KMS-11 (cell line): Measurements from ENCODE around the gene GNB1L.

Source experiments
- H2AFZ ChIP-seq: fragments of 200-600 bp; sonication (generic); 2 replicates; pipeline ENCODE4 v1.6.1; 2016; ENCODE audit warnings: antibody characterized with exemption, mixed run types, low read depth
- H3K27ac ChIP-seq: fragments of 200-600 bp; sonication (generic); 2 replicates; pipeline ENCODE4 v1.6.1; 2016; ENCODE audit warnings: mild to moderate bottlenecking, mixed run types
- H3K27me3 ChIP-seq: fragments of 200-600 bp; sonication (generic); 2 replicates; pipeline ENCODE4 v1.6.1; 2017; ENCODE audit warnings: mild to moderate bottlenecking, low read depth, mixed run types, moderate library complexity; ENCODE audit not compliant: insufficient read depth
- H3K36me3 ChIP-seq: fragments of 200-600 bp; sonication (generic); 2 replicates; pipeline ENCODE4 v1.6.1; 2017; ENCODE audit warnings: mild to moderate bottlenecking, mixed run types; ENCODE audit not compliant: insufficient read depth
- H3K4me1 ChIP-seq: fragments of 200-600 bp; sonication (generic); 2 replicates; pipeline ENCODE4 v1.6.1; 2016; ENCODE audit warnings: mild to moderate bottlenecking, low read depth, mixed run types; ENCODE audit not compliant: poor library complexity, severe bottlenecking
- H3K4me2 ChIP-seq: fragments of 200-600 bp; sonication (generic); 2 replicates; pipeline ENCODE4 v1.7.0; 2016; ENCODE audit warnings: mild to moderate bottlenecking, mixed run types
- H3K4me3 ChIP-seq: fragments of 200-600 bp; sonication (generic); IDR thresholded peaks from 2 replicates; pipeline ENCODE4 v1.6.1; 2017; ENCODE audit warnings: low read depth, low read length, mixed read lengths; ENCODE audit not compliant: insufficient read depth
- H3K79me2 ChIP-seq: fragments of 200-600 bp; sonication (generic); 2 replicates; pipeline ENCODE4 v1.6.1; 2016; ENCODE audit warnings: low read depth, mixed run types; ENCODE audit not compliant: insufficient read depth
- H3K9ac ChIP-seq: fragments of 200-600 bp; sonication (generic); 2 replicates; pipeline ENCODE4 v1.6.1; 2016; ENCODE audit warnings: mild to moderate bottlenecking, mixed run types
- H4K20me1 ChIP-seq: fragments of 200-600 bp; sonication (generic); 2 replicates; pipeline ENCODE4 v1.6.1; 2016; ENCODE audit warnings: mild to moderate bottlenecking, mixed run types; ENCODE audit not compliant: insufficient read depth
- TF ChIP-seq, protein P1 (sequence below): fragments of 200-600 bp; sonication (generic); conservative IDR thresholded peaks from 2 replicates; pipeline ENCODE4 v1.6.1; 2017; ENCODE audit warnings: low read depth, mild to moderate bottlenecking, antibody characterized with exemption, low read length, moderate library complexity, mixed read lengths

The GNB1L gene

GRCh38 chr22:19733755-19734154 lies 120.9 kb downstream of the GNB1L start:
- no peaks in the 10 kb centered on the region for H3K36me3 ChIP-seq
- no peaks in the 10 kb centered on the region for H4K20me1 ChIP-seq
- no peak overlapping the region for H2AFZ ChIP-seq
- H3K4me3 ChIP-seq: no peak overlapping the region
- no peak overlapping the region for H3K9ac ChIP-seq
- TF ChIP-seq, protein P1, sequence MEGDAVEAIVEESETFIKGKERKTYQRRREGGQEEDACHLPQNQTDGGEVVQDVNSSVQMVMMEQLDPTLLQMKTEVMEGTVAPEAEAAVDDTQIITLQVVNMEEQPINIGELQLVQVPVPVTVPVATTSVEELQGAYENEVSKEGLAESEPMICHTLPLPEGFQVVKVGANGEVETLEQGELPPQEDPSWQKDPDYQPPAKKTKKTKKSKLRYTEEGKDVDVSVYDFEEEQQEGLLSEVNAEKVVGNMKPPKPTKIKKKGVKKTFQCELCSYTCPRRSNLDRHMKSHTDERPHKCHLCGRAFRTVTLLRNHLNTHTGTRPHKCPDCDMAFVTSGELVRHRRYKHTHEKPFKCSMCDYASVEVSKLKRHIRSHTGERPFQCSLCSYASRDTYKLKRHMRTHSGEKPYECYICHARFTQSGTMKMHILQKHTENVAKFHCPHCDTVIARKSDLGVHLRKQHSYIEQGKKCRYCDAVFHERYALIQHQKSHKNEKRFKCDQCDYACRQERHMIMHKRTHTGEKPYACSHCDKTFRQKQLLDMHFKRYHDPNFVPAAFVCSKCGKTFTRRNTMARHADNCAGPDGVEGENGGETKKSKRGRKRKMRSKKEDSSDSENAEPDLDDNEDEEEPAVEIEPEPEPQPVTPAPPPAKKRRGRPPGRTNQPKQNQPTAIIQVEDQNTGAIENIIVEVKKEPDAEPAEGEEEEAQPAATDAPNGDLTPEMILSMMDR: no peak
- H3K27me3 ChIP-seq: no peaks in the 10 kb centered on the region; the same call in 1 of the 2 replicates
- H3K27ac ChIP-seq: no peak overlapping the region
- no peak overlapping the region for H3K4me2 ChIP-seq
- H3K4me1 ChIP-seq: no peaks in the 10 kb centered on the region
- no peaks in the 10 kb centered on the region for H3K79me2 ChIP-seq
